H1 (cell line): ENCODE data around the gene DDAH2. TPM values are rescaled to one million over a fixed set of nuclear protein-coding genes. Genes with fewer than 3 reads are reported as not detected.

Experiments
- CTCF ChIA-PET: fragments of 300-600 bp; sonication (Branson Sonifier 250); formaldehyde crosslinking; loops from one replicate; lab custom pipeline; 2021; ENCODE audit not compliant: partially characterized antibody; lab: Charles Lee
- POLR2A ChIA-PET: fragments of 300-600 bp; sonication (Branson Sonifier 250); formaldehyde crosslinking; loops from one replicate; lab custom pipeline; 2021; ENCODE audit warnings: inconsistent platforms; ENCODE audit not compliant: partially characterized antibody; lab: Charles Lee
- DNase-seq, 2 experiments: peaks; one replicate each; pipeline versions ENCODE4 v3.0.0 to v3.0.0-alpha.2; 2010 to 2022; ENCODE audit warnings: low spot score in 2 of 2, low read depth in 1 of 2, mixed read lengths in 1 of 2
- FAIRE-seq: peaks from 2 replicates; lab custom pipeline; 2011; peaks lifted over from hg19 to GRCh38; lab: Jason Lieb, UNC
- H2AFZ ChIP-seq: 2 replicates; pipeline ENCODE4 v1.8.1; 2012; ENCODE audit warnings: low read length, inconsistent platforms
- H2AK5ac ChIP-seq: 2 replicates; pipeline ENCODE4 v1.6.1; 2013; ENCODE audit warnings: low read depth, low read length
- H2BK120ac ChIP-seq: replicated peaks from 2 replicates; pipeline ENCODE3; 2013; ENCODE audit warnings: low read depth, low read length, inconsistent platforms
- H2BK12ac ChIP-seq: 2 replicates; pipeline ENCODE4 v1.6.1; 2013; ENCODE audit warnings: low read depth, low read length
- H2BK15ac ChIP-seq: 2 replicates; pipeline ENCODE4 v1.6.1; 2013; ENCODE audit warnings: low read length
- H2BK20ac ChIP-seq: 2 replicates; pipeline ENCODE4 v1.6.1; 2013; ENCODE audit warnings: low read length
- H2BK5ac ChIP-seq: 2 replicates; pipeline ENCODE4 v1.6.1; 2013; ENCODE audit warnings: low read depth, low read length
- H3K14ac ChIP-seq: 2 replicates; pipeline ENCODE4 v1.6.1; 2013; ENCODE audit warnings: inconsistent platforms; ENCODE audit not compliant: insufficient read length
- H3K18ac ChIP-seq: 2 replicates; pipeline ENCODE4 v1.6.1; 2013; ENCODE audit warnings: low read length; ENCODE audit errors: extremely low read depth
- H3K23ac ChIP-seq: 2 replicates; pipeline ENCODE4 v1.6.1; 2013; ENCODE audit warnings: inconsistent platforms; ENCODE audit not compliant: insufficient read length
- H3K23me2 ChIP-seq: 2 replicates; pipeline ENCODE4 v1.6.1; 2013; ENCODE audit warnings: low read depth, low read length
- H3K27ac ChIP-seq: 2 replicates; pipeline ENCODE4 v1.6.1; 2011; ENCODE audit warnings: low read depth, low read length, inconsistent platforms
- H3K27me3 ChIP-seq, 4 experiments: replicated peaks in 1 of 4; 1 replicate in 1 of 4; 2 replicates in 3 of 4; pipeline versions ENCODE4 v1.6.1 to v1.8.1; 2011 to 2013; ENCODE audit warnings: low read length in 3 of 4, mild to moderate bottlenecking in 3 of 4, inconsistent platforms in 2 of 4, mixed read lengths in 2 of 4, moderate library complexity in 1 of 4; ENCODE audit not compliant: control insufficient read depth in 3 of 4, insufficient read depth in 3 of 4; ENCODE audit errors: extremely low read depth in 1 of 4
- H3K36me3 ChIP-seq, 4 experiments: 2 replicates each; pipeline versions ENCODE4 v1.6.1 to v1.8.1; 2011 to 2013; ENCODE audit warnings: mild to moderate bottlenecking in 4 of 4, low read length in 3 of 4, moderate library complexity in 2 of 4, control low read depth in 1 of 4, inconsistent platforms in 1 of 4; ENCODE audit not compliant: insufficient read depth in 4 of 4, control insufficient read depth in 2 of 4
- H3K4ac ChIP-seq: replicated peaks from 2 replicates; pipeline ENCODE3; 2013; ENCODE audit warnings: low read length, low read depth, mixed read lengths, inconsistent platforms; ENCODE audit not compliant: insufficient read length
- H3K4me1 ChIP-seq, 4 experiments: replicated peaks in 1 of 4; 1 replicate in 1 of 4; 2 replicates in 3 of 4; pipeline versions ENCODE4 v1.6.1 to v1.8.1; 2011 to 2013; ENCODE audit warnings: low read length in 3 of 4, inconsistent platforms in 2 of 4, mixed read lengths in 1 of 4; ENCODE audit not compliant: insufficient read depth in 4 of 4, control insufficient read depth in 3 of 4
- H3K4me2 ChIP-seq, 2 experiments: 2 replicates each; pipeline versions ENCODE4 v1.6.1 to v1.8.1; 2011 to 2013; ENCODE audit warnings: low read depth in 2 of 2, low read length in 2 of 2, control low read depth in 1 of 2, inconsistent platforms in 1 of 2, mild to moderate bottlenecking in 1 of 2; ENCODE audit not compliant: insufficient read depth in 1 of 2
- H3K4me3 ChIP-seq, 4 experiments: fragments of 200-600, 300-600 bp in 1 of 4; sonication (generic), shearing (Covaris generic), sonication (Bioruptor Twin) in 1 of 4; 2 replicates each; pipeline versions ENCODE4 v1.5.1 to v1.8.1; 2011 to 2016; ENCODE audit warnings: low read length in 4 of 4, low read depth in 3 of 4, control low read depth in 2 of 4, inconsistent platforms in 2 of 4, mild to moderate bottlenecking in 2 of 4, mixed read lengths in 1 of 4, moderate library complexity in 1 of 4; ENCODE audit not compliant: insufficient read depth in 2 of 4; ENCODE audit errors: extremely low read depth in 1 of 4
- H3K56ac ChIP-seq: replicated peaks from 2 replicates; pipeline ENCODE3; 2013; ENCODE audit warnings: low read depth, mild to moderate bottlenecking, mixed read lengths, low read length, inconsistent platforms; ENCODE audit not compliant: insufficient read length
- H3K79me1 ChIP-seq: 2 replicates; pipeline ENCODE4 v1.6.1; 2013; ENCODE audit warnings: low read depth, low read length, control low read depth
- H3K79me2 ChIP-seq, 2 experiments: 2 replicates each; pipeline versions ENCODE4 v1.6.1 to v1.8.1; 2012 to 2013; ENCODE audit warnings: low read length in 2 of 2, mild to moderate bottlenecking in 2 of 2, inconsistent platforms in 1 of 2; ENCODE audit not compliant: insufficient read depth in 2 of 2, control insufficient read depth in 1 of 2
- H3K9ac ChIP-seq, 4 experiments: replicated peaks in 1 of 4; 1 replicate in 1 of 4; 2 replicates in 3 of 4; pipeline versions ENCODE4 v1.6.1 to v1.8.1; 2011 to 2013; ENCODE audit warnings: low read depth in 3 of 4, low read length in 3 of 4, control low read depth in 2 of 4, mild to moderate bottlenecking in 2 of 4, moderate library complexity in 2 of 4, inconsistent platforms in 1 of 4; ENCODE audit errors: extremely low read depth in 1 of 4
- H3K9me3 ChIP-seq, 2 experiments: 2 replicates each; pipeline versions ENCODE4 v1.6.1 to v1.8.1; 2012 to 2013; ENCODE audit warnings: mild to moderate bottlenecking in 2 of 2, moderate library complexity in 2 of 2, control low read depth in 1 of 2, inconsistent platforms in 1 of 2, low read depth in 1 of 2, low read length in 1 of 2, mixed read lengths in 1 of 2; ENCODE audit not compliant: insufficient read depth in 2 of 2
- H4K20me1 ChIP-seq, 2 experiments: replicated peaks in 1 of 2; 2 replicates each; pipeline versions ENCODE3 to v1.8.1; 2011 to 2013; ENCODE audit warnings: inconsistent platforms in 2 of 2, low read length in 2 of 2, mild to moderate bottlenecking in 1 of 2; ENCODE audit not compliant: insufficient read depth in 2 of 2, control insufficient read depth in 1 of 2
- H4K5ac ChIP-seq: 2 replicates; pipeline ENCODE4 v1.6.1; 2013; ENCODE audit warnings: low read length, low read depth, mixed read lengths, inconsistent platforms; ENCODE audit not compliant: insufficient read length
- H4K8ac ChIP-seq: 2 replicates; pipeline ENCODE4 v1.8.0; 2013; ENCODE audit warnings: mild to moderate bottlenecking, moderate library complexity, low read length, inconsistent platforms; ENCODE audit not compliant: insufficient read depth; ENCODE audit errors: extremely low read depth
- H4K91ac ChIP-seq: replicated peaks from 2 replicates; pipeline ENCODE3; 2013; ENCODE audit warnings: low read length, mixed read lengths, inconsistent platforms; ENCODE audit not compliant: insufficient read length
- CREB1 ChIP-seq: IDR thresholded peaks from 2 replicates; pipeline ENCODE4 v1.6.1; 2012; ENCODE audit warnings: inconsistent platforms
- MAFK ChIP-seq: IDR thresholded peaks from 2 replicates; pipeline ENCODE4 v1.6.1; 2012; ENCODE audit warnings: low read depth, mild to moderate bottlenecking, improper control_type of control experiment, low read length
- POU5F1 ChIP-seq: IDR thresholded peaks from 2 replicates; pipeline ENCODE4 v1.6.1; 2011; ENCODE audit warnings: low read depth, mild to moderate bottlenecking, low read length, moderate library complexity
- SP4 ChIP-seq: IDR thresholded peaks from 2 replicates; pipeline ENCODE4 v1.6.1; 2012; ENCODE audit warnings: low read length, inconsistent platforms
- TAF1 ChIP-seq: IDR thresholded peaks from 2 replicates; pipeline ENCODE4 v1.6.1; 2011; ENCODE audit warnings: mild to moderate bottlenecking, low read depth, low read length
- WGBS, 2 experiments: shearing (Covaris generic) in 1 of 2; methylation state at CpG; one replicate each; pipeline versions ENCODE4 v1.1.6 to v1.1.7; 2013 to 2015; ENCODE audit warnings: low lambda C conversion rate in 2 of 2, mixed read lengths in 2 of 2, inconsistent platforms in 1 of 2, low coverage in 1 of 2, missing lambda C conversion rate in 1 of 2; ENCODE audit not compliant: insufficient replicate concordance in 2 of 2, insufficient coverage in 1 of 2, insufficient read length in 1 of 2; ENCODE audit errors: extremely low coverage in 1 of 2, missing lambda C conversion rate in 1 of 2; 5-methylcytosine and 5-hydroxymethylcytosine counted together
- polyA plus RNA-seq, 7 experiments: library from polyadenylated mRNA; depleted of rRNA in 3 of 7; stranded (reverse) in 5 of 7; unstranded in 2 of 7; fragments of >200 nt in 5 of 7; fragments of 200-250 nt in 2 of 7; gene quantifications; 1 replicate in 5 of 7; 2 replicates in 1 of 7; 4 replicates in 1 of 7; pipeline versions ENCODE4 v1.2.1 to v1.2.3, GENCODE V29; 2011 to 2013; ENCODE audit warnings: missing spikeins in 2 of 7, mixed read lengths in 2 of 7
- total RNA-seq: library from RNA; stranded (reverse); fragmentation: NEBNext Ultra II Directional; extraction: Animal tissue kit (Norgen Biotek cat#: 25700); gene quantifications from 2 replicates; pipeline ENCODE4 v1.2.1, GENCODE V29; 2021

Gene DDAH2
- total and polyA plus RNA-seq, 2 of the 8 experiments (the other 6 are each of a cell fraction or from before 2014, with no cell fraction given) = 53.3 to 73.5 TPM

DNA sequence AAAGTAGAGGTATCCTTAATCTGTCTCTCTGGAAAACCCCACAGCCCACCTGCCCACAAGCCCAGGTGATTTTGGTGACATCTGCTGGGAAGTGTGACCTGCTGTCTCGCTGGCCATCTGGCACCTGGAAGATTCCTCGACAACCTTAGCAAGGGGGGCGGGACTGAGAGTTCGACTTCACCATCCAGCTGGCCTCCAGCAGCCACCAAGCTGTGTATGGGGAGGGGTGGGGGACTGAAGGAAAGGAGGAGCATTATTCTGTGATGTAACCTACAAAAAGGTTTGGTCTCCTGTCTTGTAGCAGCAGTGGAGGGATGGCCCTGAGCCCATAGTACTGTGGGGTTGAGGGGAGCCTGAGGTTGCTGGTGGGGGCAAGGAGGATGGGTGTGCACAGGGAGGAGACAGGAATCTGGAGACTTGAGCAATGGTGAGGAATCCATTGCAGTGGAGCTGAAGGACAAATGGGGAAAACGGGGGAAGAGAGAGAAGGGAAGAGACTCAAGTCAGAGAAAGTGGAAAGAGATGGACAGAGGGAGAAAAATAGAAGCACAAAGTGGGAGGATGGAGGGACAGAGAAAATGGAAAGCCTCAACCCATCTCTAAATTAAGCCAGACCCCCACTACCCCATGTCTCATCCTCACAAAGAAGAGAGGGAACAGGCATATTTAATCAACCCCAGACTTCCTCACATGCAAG, 18.4 kb downstream of the DDAH2 start:
- H2BK12ac ChIP-seq = no peak overlapping the region
- no peak overlapping the region for H4K91ac ChIP-seq
- H3K56ac ChIP-seq = no peak overlapping the region
- no peak overlapping the region for H2AK5ac ChIP-seq
- FAIRE-seq = no peak
- WGBS, 2 experiments = 82% methylated on average over 5 of the region's 5 CpGs; no CpG with 5 or more reads in 1 of the 2 experiments
- no peaks in the 10 kb centered on the region for H3K79me1 ChIP-seq
- no peak overlapping the region for H3K27ac ChIP-seq
- H3K9ac ChIP-seq = no peak overlapping the region
- H3K4me2 ChIP-seq = no peak overlapping the region; a peak in 1 of 4 replicates
- no peak overlapping the region for H2BK15ac ChIP-seq
- no peak overlapping the region for H3K23ac ChIP-seq
- H3K23me2 ChIP-seq = peaks cover 3% of the 10 kb centered on the region; the same call in 1 of the 2 replicates
- no peak overlapping the region for H4K5ac ChIP-seq
- no peaks in the 10 kb centered on the region; a peak in 1 of 7 replicates for H3K27me3 ChIP-seq
- H2BK20ac ChIP-seq = 0 out of 2 replicates have a peak overlapping the region, but pooled peaks have one; percentile 72
- H3K4ac ChIP-seq = no peak overlapping the region
- CTCF ChIA-PET = interaction anchor here (0.5 to 5.7 kb wide), 12 partner anchors 11 to 269 kb away, joined by 3 to 39 read pairs (median 4); partner anchors contain the start of genes DDAH2 and LSM2
- H3K9me3 ChIP-seq = no peaks in the 10 kb centered on the region
- peak overlapping the region; percentile 23; the same call in 1 of the 2 replicates for H4K8ac ChIP-seq
- H3K4me1 ChIP-seq = peaks cover 11 to 18% (median 12%) of the 10 kb centered on the region in 4 experiments
- H3K4me3 ChIP-seq = no peak overlapping the region
- no peak for DNase-seq
- H3K18ac ChIP-seq = no peak overlapping the region
- no peaks in the 10 kb centered on the region for H4K20me1 ChIP-seq
- POLR2A ChIA-PET = interaction anchor here (0.6 to 3.4 kb wide), 10 partner anchors 14 to 233 kb away, joined by 3 to 22 read pairs (median 4); partner anchors contain the start of genes BAG6, DDAH2, GPANK1 and MPIG6B
- H3K14ac ChIP-seq = no peak overlapping the region
- H3K79me2 ChIP-seq = no peaks in the 10 kb centered on the region
- TF ChIP-seq TAF1 = no peak
- TF ChIP-seq MAFK = no peak
- TF ChIP-seq CREB1 = no peak
- no peak for TF ChIP-seq POU5F1
- no peak for TF ChIP-seq SP4
- H2BK120ac ChIP-seq = no peak overlapping the region
- H2AFZ ChIP-seq = 0 out of 2 replicates have a peak overlapping the region, but pooled peaks have one; percentile 7
- H2BK5ac ChIP-seq = no peak overlapping the region
- H3K36me3 ChIP-seq = no peaks in the 10 kb centered on the region
